ENCODE measurements around the gene VAMP8.

The VAMP8 gene

GRCh38 chr2:85596026-85596333 is 18.6 kb downstream of the VAMP8 start:
- peak overlapping the region; percentile 86 for H3K27ac ChIP-seq
- TF ChIP-seq CTCF (IDR thresholded peaks at IDR 0.05): no peak
- no peak for TF ChIP-seq ZFX (IDR thresholded peaks at IDR 0.05; ENCODE audit: borderline replicate concordance)

- no peak overlapping the region for H3K27ac ChIP-seq
- no peak for TF ChIP-seq ZFX (IDR thresholded peaks at IDR 0.05; ENCODE audit: borderline replicate concordance)
- no peak for TF ChIP-seq CTCF (IDR thresholded peaks at IDR 0.05)
These were observed 19.2 kb downstream of the VAMP8 start for GRCh38 chr2:85596486-85597143.

GRCh38 chr2:85597241-85597640 is 19.9 kb downstream of the VAMP8 start:
- H3K27ac ChIP-seq: no peak overlapping the region
- TF ChIP-seq ZFX (IDR thresholded peaks at IDR 0.05; ENCODE audit: borderline replicate concordance) (no peak), CTCF (IDR thresholded peaks at IDR 0.05) (no peak)

GRCh38 chr2:85598594-85599340 is 21.4 kb downstream of the VAMP8 start:
- TF ChIP-seq ZFX (IDR thresholded peaks at IDR 0.05; ENCODE audit: borderline replicate concordance) (no peak), CTCF (IDR thresholded peaks at IDR 0.05) (no peak)
- H3K27ac ChIP-seq: no peak overlapping the region

GRCh38 chr2:85599468-85600234 is 22.3 kb downstream of the VAMP8 start:
- no peak overlapping the region for H3K27ac ChIP-seq
- TF ChIP-seq ZFX (IDR thresholded peaks at IDR 0.05; ENCODE audit: borderline replicate concordance): no peak
- TF ChIP-seq CTCF (IDR thresholded peaks at IDR 0.05): no peak

- no peak overlapping the region for H3K27ac ChIP-seq
- no peak for TF ChIP-seq CTCF (IDR thresholded peaks at IDR 0.05)
- TF ChIP-seq ZFX (IDR thresholded peaks at IDR 0.05; ENCODE audit: borderline replicate concordance): no peak
These were observed 22.8 kb downstream of the VAMP8 start for GRCh38 chr2:85600235-85600575.

Data from 22Rv1 (cell line).